HCT116 (cell line): Measurements from ENCODE around the gene FGFR1OP2. TPM values are rescaled to one million over a fixed set of nuclear protein-coding genes. Genes with fewer than 3 reads are reported as not detected.

Experiments used
- ATAC-seq: fragments of 200-7000 bp; cut with Tn5 transposase; 2 replicates; pipeline ENCODE4 v1.9.1; 2020; ENCODE audit warnings: mild to moderate bottlenecking, moderate library complexity
- BruUV-seq: library from RNA; stranded (reverse); fragments of 400-500 nt; replicated peaks from 2 replicates; lab custom pipeline; 2021; lab: Mats Ljungman, UMichigan
- CTCF ChIA-PET: fragments of 300-600 bp; sonication (Branson Sonifier 250); formaldehyde crosslinking; loops from one replicate; lab custom pipeline; 2021; ENCODE audit warnings: antibody characterized with exemption; lab: Charles Lee
- POLR2A ChIA-PET: fragments of 300-600, 350-600 bp; sonication (Branson Sonifier 250); formaldehyde crosslinking; loops from one replicate; lab custom pipeline; 2021; ENCODE audit warnings: antibody characterized with exemption; lab: Charles Lee
- RAD21 ChIA-PET, 2 experiments: fragments of 300-600 bp; sonication (Branson Sonifier 250); formaldehyde crosslinking; loops; one replicate each; lab custom pipeline; 2023; ENCODE audit warnings: low total read pairs in 2 of 2; ENCODE audit not compliant: uncharacterized antibody in 2 of 2, unreplicated experiment in 2 of 2, low non-redundant PET in 1 of 2; lab: Charles Lee
- DNase-seq: peaks from one replicate; pipeline ENCODE4 v3.0.0-alpha.2; 2010; ENCODE audit warnings: low read depth, low spot score
- H2AFZ ChIP-seq: fragments of 200-600 bp; shearing (Covaris generic), sonication (generic); 2 replicates; pipeline ENCODE4 v1.6.1; 2017; ENCODE audit warnings: low read depth, mixed run types, mixed read lengths, antibody characterized with exemption, low read length; ENCODE audit not compliant: poor library complexity, severe bottlenecking
- H3K27ac ChIP-seq: 2 replicates; pipeline ENCODE4 v1.5.1; 2012; ENCODE audit warnings: low read depth, low read length
- H3K27me3 ChIP-seq: fragments of 200-600 bp; sonication (generic); 2 replicates; pipeline ENCODE4 v1.6.1; 2016; ENCODE audit warnings: mixed run types, low read length, mixed read lengths; ENCODE audit not compliant: insufficient read depth
- H3K36me3 ChIP-seq, 2 experiments: fragments of 200-500 bp in 1 of 2; fragments of 200-600 bp in 1 of 2; sonication (Bioruptor generic) in 1 of 2; sonication (generic) in 1 of 2; 2 replicates each; pipeline versions ENCODE4 v1.5.1 to v1.6.1; 2014 to 2016; ENCODE audit warnings: low read length in 2 of 2, inconsistent platforms in 1 of 2, mixed read lengths in 1 of 2, mixed run types in 1 of 2; ENCODE audit not compliant: insufficient read depth in 2 of 2, control insufficient read depth in 1 of 2
- H3K4me1 ChIP-seq, 2 experiments: fragments of 200-600 bp in 1 of 2; sonication (generic) in 1 of 2; 2 replicates each; pipeline versions ENCODE4 v1.5.1 to v1.6.1; 2012 to 2017; ENCODE audit warnings: low read length in 2 of 2, inconsistent platforms in 1 of 2, mild to moderate bottlenecking in 1 of 2, mixed read lengths in 1 of 2, mixed run types in 1 of 2, moderate library complexity in 1 of 2; ENCODE audit not compliant: insufficient read depth in 2 of 2, control insufficient read depth in 1 of 2
- H3K4me2 ChIP-seq: fragments of 200-600 bp; sonication (generic); 2 replicates; pipeline ENCODE4 v1.6.1; 2017; ENCODE audit warnings: mixed run types, low read length, mixed read lengths
- H3K4me3 ChIP-seq, 2 experiments: fragments of 200-600 bp in 1 of 2; sonication (generic) in 1 of 2; replicated peaks in 1 of 2; 2 replicates each; pipeline ENCODE4 v1.5.1; 2011 to 2016; ENCODE audit warnings: low read length in 2 of 2, control low read depth in 1 of 2, low read depth in 1 of 2, mild to moderate bottlenecking in 1 of 2, mixed read lengths in 1 of 2, mixed run types in 1 of 2
- H3K79me2 ChIP-seq: fragments of 200-600 bp; sonication (generic); 2 replicates; pipeline ENCODE4 v1.6.1; 2017; ENCODE audit warnings: mild to moderate bottlenecking, mixed run types, low read length, moderate library complexity, mixed read lengths; ENCODE audit not compliant: insufficient read depth
- H3K9ac ChIP-seq: fragments of 200-600 bp; sonication (generic); 2 replicates; pipeline ENCODE4 v1.6.1; 2016; ENCODE audit warnings: low read length, mixed read lengths
- H3K9me2 ChIP-seq: fragments of 200-600 bp; sonication (generic), shearing (Covaris generic); 2 replicates; pipeline ENCODE4 v1.6.1; 2017; ENCODE audit warnings: mixed run types, mild to moderate bottlenecking, moderate library complexity; ENCODE audit not compliant: insufficient read depth
- H3K9me3 ChIP-seq, 2 experiments: fragments of 200-500 bp in 1 of 2; fragments of 200-600 bp in 1 of 2; sonication (Bioruptor generic) in 1 of 2; sonication (generic) in 1 of 2; 2 replicates each; pipeline ENCODE4 v1.6.1; 2014 to 2017; ENCODE audit warnings: low read length in 2 of 2, mixed read lengths in 2 of 2, inconsistent platforms in 1 of 2, low read depth in 1 of 2, mild to moderate bottlenecking in 1 of 2, mixed run types in 1 of 2, moderate library complexity in 1 of 2; ENCODE audit not compliant: control insufficient read depth in 1 of 2, insufficient read depth in 1 of 2
- H4K20me1 ChIP-seq: fragments of 200-600 bp; sonication (generic), shearing (Covaris generic); 2 replicates; pipeline ENCODE4 v1.6.1; 2017; ENCODE audit warnings: mixed run types, mild to moderate bottlenecking, moderate library complexity; ENCODE audit not compliant: insufficient read depth
- CBX3 ChIP-seq: IDR thresholded peaks from 2 replicates; pipeline ENCODE4 v1.6.1; 2012; ENCODE audit warnings: low read depth
- EGR1 ChIP-seq: IDR thresholded peaks from 2 replicates; pipeline ENCODE4 v1.6.1; 2012; ENCODE audit warnings: low read depth
- ELF1 ChIP-seq: IDR thresholded peaks from 2 replicates; pipeline ENCODE4 v1.6.1; 2012; ENCODE audit warnings: low read depth, borderline replicate concordance
- EZH2phosphoT487 ChIP-seq: fragments of 200-600 bp; IDR thresholded peaks from 2 replicates; pipeline ENCODE4 v1.6.1; 2018; ENCODE audit warnings: antibody characterized with exemption, borderline replicate concordance
- FOSL1 ChIP-seq: IDR thresholded peaks from 2 replicates; pipeline ENCODE4 v1.6.1; 2012; ENCODE audit warnings: low read depth
- POLR2A ChIP-seq: IDR thresholded peaks from 2 replicates; pipeline ENCODE4 v1.7.0; 2011; ENCODE audit warnings: borderline replicate concordance; ENCODE audit not compliant: insufficient read depth, insufficient read length; ENCODE audit errors: extremely low read depth
- POLR2AphosphoS5 ChIP-seq: IDR thresholded peaks from 2 replicates; pipeline ENCODE4 v1.6.1; 2011; ENCODE audit warnings: mild to moderate bottlenecking, low read depth, low read length, moderate library complexity
- RAD21 ChIP-seq: IDR thresholded peaks from 2 replicates; pipeline ENCODE4 v1.6.1; 2012; ENCODE audit warnings: low read depth, mild to moderate bottlenecking
- REST ChIP-seq: IDR thresholded peaks from 2 replicates; pipeline ENCODE4 v1.6.1; 2012; ENCODE audit warnings: low read depth
- SIN3A ChIP-seq: IDR thresholded peaks from 2 replicates; pipeline ENCODE4 v1.6.1; 2012; ENCODE audit warnings: low read depth
- SRF ChIP-seq: IDR thresholded peaks from 2 replicates; pipeline ENCODE4 v1.6.1; 2012; ENCODE audit warnings: low read depth
- TCF7L2 ChIP-seq: IDR thresholded peaks from 2 replicates; pipeline ENCODE4 v1.7.0; 2011; ENCODE audit warnings: borderline replicate concordance, inconsistent platforms; ENCODE audit not compliant: insufficient read depth, insufficient read length; ENCODE audit errors: extremely low read depth
- ZBTB33 ChIP-seq: IDR thresholded peaks from 2 replicates; pipeline ENCODE4 v1.6.1; 2011; ENCODE audit warnings: mild to moderate bottlenecking, low read length, moderate library complexity; ENCODE audit not compliant: insufficient replicate concordance; ENCODE audit errors: extremely low read depth
- ZNF274 ChIP-seq: fragments of 200-500 bp; sonication (Bioruptor generic); IDR thresholded peaks from 2 replicates; pipeline ENCODE4 v1.6.1; 2014; ENCODE audit warnings: mild to moderate bottlenecking, low read depth, low read length, inconsistent platforms
- intact Hi-C: fragments of 100-400 bp; cut with micrococcal nuclease; formaldehyde crosslinking; loops from 2 replicates; pipeline ENCODE4 v1.10.0; 2022
- total RNA-seq: library from RNA; stranded (reverse); gene quantifications from one replicate; pipeline ENCODE4 v1.2.1, GENCODE V29; 2021; ENCODE audit not compliant: unreplicated experiment

The FGFR1OP2 gene
- total RNA-seq, 1 experiment from 2014 or later = 29.6 TPM

- TF ChIP-seq REST (no peak), FOSL1 (no peak), ELF1 (no peak), EGR1 (no peak)
Measured at GRCh38 chr12:26906024-26906423, 32.2 kb upstream of the FGFR1OP2 start (continued).

GRCh38 chr12:26906704-26907103, 31.6 kb upstream of the FGFR1OP2 start:
- H3K27me3 ChIP-seq = no peaks in the 10 kb centered on the region
- ChIA-PET RAD21 (no interaction called here), POLR2A (no interaction called here)
- TF ChIP-seq ELF1 (no peak), SIN3A (no peak), REST (no peak), ZBTB33 (no peak), ZNF274 (no peak), TCF7L2 (no peak), POLR2AphosphoS5 (no peak), EGR1 (no peak), FOSL1 (no peak), POLR2A (no peak), SRF (no peak), RAD21 (no peak), EZH2phosphoT487 (no peak), CBX3 (no peak)

More at GRCh38 chr12:26906704-26907103, 31.6 kb upstream of the FGFR1OP2 start:
- no peaks in the 10 kb centered on the region for H3K9me3 ChIP-seq
- no peak for ATAC-seq
- intact Hi-C loops = loop anchor here (5.0 kb wide), 1 partner anchor 61 kb away; no protein-coding TSS in a partner anchor
- CTCF ChIA-PET = no interaction called here
- H3K79me2 ChIP-seq = peaks cover 3% of the 10 kb centered on the region; the same call in 1 of the 2 replicates
- no peak overlapping the region for H2AFZ ChIP-seq
- no peak overlapping the region for H3K4me2 ChIP-seq
- DNase-seq = no peak
- no peaks in the 10 kb centered on the region for H3K9me2 ChIP-seq
- no peak overlapping the region for H3K4me3 ChIP-seq
- H3K27ac ChIP-seq = no peak overlapping the region
- no peaks in the 10 kb centered on the region for H4K20me1 ChIP-seq
- no peaks in the 10 kb centered on the region for H3K4me1 ChIP-seq
- no peak overlapping the region for H3K9ac ChIP-seq
- no TSS peak for BruUV-seq
- peaks cover 40% of the 10 kb centered on the region in 2 experiments; a peak in 3 of 4 replicates for H3K36me3 ChIP-seq
